Activated effector memory CD4-positive, alpha-beta T cell treated with Interleukin-2 at 50 U/mL for 16 hours (primary cell): ENCODE data around the gene TPO.
"Not testable (repeated sequence)": the region's sequence is repeated elsewhere in the genome, so short reads cannot be mapped to it uniquely, and the experiment has no call there.

ENCODE experiments used
- DNase-seq: peaks from one replicate; pipeline ENCODE4 v3.0.0-alpha.2; 2020

Gene TPO

GRCh38 chr2:1413156-1413710, at the start of gene TPO:
TSS of gene TPO (plus strand) at chr2:1413463. CDS start at chr2:1414409, 946 bp downstream.
- DNase-seq, result no peak

GRCh38 chr2:1366546-1367134, 46.6 kb upstream of the TPO start:
- no peak for DNase-seq

- no peak for DNase-seq
Measured at GRCh38 chr2:1367601-1368000, 45.7 kb upstream of the TPO start.

GRCh38 chr2:1369905-1370304, 43.4 kb upstream of the TPO start:
- DNase-seq, result no peak

GRCh38 chr2:1370461-1370860, 42.8 kb upstream of the TPO start:
- DNase-seq, result no peak

GRCh38 chr2:1371082-1371481, 42.2 kb upstream of the TPO start:
- DNase-seq, result no peak

- no peak for DNase-seq
Measured at GRCh38 chr2:1373830-1374229, 39.4 kb upstream of the TPO start.

GRCh38 chr2:1374287-1374686, 39.0 kb upstream of the TPO start:
- DNase-seq, result no peak

GRCh38 chr2:1375794-1376193, 37.5 kb upstream of the TPO start:
- no peak for DNase-seq

- DNase-seq, result no peak
Measured at GRCh38 chr2:1377473-1377872, 35.8 kb upstream of the TPO start.

GRCh38 chr2:1378456-1379150, 34.7 kb upstream of the TPO start:
- DNase-seq, result no peak

- no peak for DNase-seq
Measured at GRCh38 chr2:1381644-1382043, 31.6 kb upstream of the TPO start.

- not testable (repeated sequence) for DNase-seq
Measured at GRCh38 chr2:1387954-1388725, 25.1 kb upstream of the TPO start.

- DNase-seq, result not testable (repeated sequence)
Measured at GRCh38 chr2:1390118-1390517, 23.1 kb upstream of the TPO start.

GRCh38 chr2:1393321-1393720, 19.9 kb upstream of the TPO start:
- DNase-seq, result no peak

- no peak for DNase-seq
Measured at GRCh38 chr2:1394709-1395408, 18.4 kb upstream of the TPO start.

- no peak for DNase-seq
Measured at GRCh38 chr2:1397350-1397749, 15.9 kb upstream of the TPO start.

- DNase-seq, result no peak
Measured at GRCh38 chr2:1398191-1398590, 15.1 kb upstream of the TPO start.

- DNase-seq, result no peak
Measured at GRCh38 chr2:1400943-1401735, 12.1 kb upstream of the TPO start.

- no peak for DNase-seq
Measured at GRCh38 chr2:1402064-1402463, 11.2 kb upstream of the TPO start.

GRCh38 chr2:1403565-1403964, 9.7 kb upstream of the TPO start:
- DNase-seq, result no peak

- DNase-seq, result no peak
Measured at GRCh38 chr2:1405124-1405523, 8.1 kb upstream of the TPO start.
